HTR-8/SVneo (cell line): ENCODE data around the gene BABAM2.
"Not testable (repeated sequence)": the region's sequence is repeated elsewhere in the genome, so short reads cannot be mapped to it uniquely, and the experiment has no call there.

Experiments
- DNase-seq: peaks from one replicate; pipeline ENCODE4 v3.0.0; 2011; ENCODE audit warnings: low spot score, mixed read lengths; ENCODE audit not compliant: insufficient read length
- FAIRE-seq: peaks from 2 replicates; lab custom pipeline; 2011; peaks lifted over from hg19 to GRCh38; lab: Jason Lieb, UNC

The BABAM2 gene

DNA sequence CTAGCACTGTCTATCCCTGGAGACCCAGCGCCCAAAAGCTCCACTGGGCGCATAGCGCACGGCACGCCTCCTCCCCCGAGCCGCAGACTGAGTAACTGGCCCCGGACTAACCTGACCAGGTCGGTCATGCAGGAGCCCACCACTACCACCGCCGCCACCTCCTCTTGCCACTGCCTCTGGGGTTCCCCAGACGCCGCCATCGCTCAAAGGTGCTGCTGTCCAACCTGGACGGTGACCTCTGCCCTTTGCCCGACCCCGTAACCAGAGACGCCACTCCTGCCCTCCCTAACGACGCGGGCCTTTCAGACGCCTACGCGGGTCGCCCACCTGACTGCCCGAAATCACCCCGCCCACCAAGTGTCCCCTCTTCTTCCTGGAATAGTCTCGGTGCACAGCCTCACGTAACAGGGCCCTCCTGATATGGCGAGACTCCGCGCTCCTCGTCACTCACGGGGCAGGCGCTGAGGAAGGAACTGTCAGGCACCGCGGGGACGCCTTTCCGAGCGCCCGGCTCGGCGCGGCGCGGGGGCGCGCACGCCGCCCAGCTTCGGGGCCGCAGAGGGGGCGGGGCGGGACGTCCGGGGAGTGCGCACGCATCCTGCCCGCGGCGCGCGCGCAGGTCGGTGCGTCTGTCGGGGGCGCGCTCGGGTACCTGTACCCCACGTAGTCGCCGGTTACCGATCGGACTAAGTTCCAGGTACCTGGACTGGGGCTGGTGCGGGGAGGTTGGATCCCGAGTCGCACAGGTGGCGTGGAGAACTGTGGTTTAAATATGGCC lies at the start of gene BABAM2, which contains the start of gene RBKS:
TSS of gene BABAM2 (plus strand) at position 584 of the 778 bp plus-strand sequence. CDS start 3,828 bp downstream, outside the sequence.
TSS of gene RBKS (minus strand) at position 242 of the 778 bp plus-strand sequence. CDS start at position 200, 42 bp downstream.
- DNase-seq (peak; percentile 87), FAIRE-seq (peak; percentile 95)

DNA sequence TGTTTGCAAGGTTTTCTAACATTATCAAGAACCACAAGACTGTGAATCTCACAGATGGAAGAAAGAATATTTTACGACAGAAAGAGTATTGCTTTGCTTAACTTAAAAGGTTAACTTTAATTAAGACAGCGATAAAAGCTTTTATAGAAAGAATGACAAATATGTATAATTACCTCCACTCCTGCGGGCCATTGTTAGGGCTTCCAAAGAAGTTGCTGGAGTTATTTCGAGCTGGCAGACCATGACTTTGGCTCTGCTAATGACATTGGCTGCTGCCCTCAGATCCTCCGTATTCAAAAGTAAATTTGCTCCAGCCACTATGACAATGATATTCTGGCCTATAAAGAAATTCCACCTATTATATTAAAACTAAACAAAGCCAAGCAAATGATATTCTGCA lies 47.6 kb upstream of the BABAM2 start:
- no peak for DNase-seq
- no peak for FAIRE-seq

DNA sequence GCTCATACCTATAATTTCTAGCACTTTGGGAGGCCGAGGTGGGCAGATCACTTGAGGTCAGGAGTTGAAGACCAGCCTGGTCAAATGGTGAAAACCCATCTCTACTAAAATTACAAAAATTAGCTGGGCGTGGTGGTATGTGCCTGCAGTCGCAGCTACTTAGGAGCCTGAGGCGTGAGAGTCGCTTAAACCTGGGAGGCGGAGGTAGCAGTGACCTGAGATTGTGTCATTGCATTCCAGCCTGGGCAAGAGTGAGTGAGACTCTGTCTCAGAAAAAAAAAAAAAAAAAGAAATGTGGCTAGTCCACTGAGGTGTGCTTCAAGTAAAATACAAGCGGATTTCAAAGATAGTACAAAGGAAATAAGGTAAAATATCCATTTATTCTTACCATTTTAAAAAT lies 46.5 kb upstream of the BABAM2 start:
- FAIRE-seq (no peak), DNase-seq (no peak)

DNA sequence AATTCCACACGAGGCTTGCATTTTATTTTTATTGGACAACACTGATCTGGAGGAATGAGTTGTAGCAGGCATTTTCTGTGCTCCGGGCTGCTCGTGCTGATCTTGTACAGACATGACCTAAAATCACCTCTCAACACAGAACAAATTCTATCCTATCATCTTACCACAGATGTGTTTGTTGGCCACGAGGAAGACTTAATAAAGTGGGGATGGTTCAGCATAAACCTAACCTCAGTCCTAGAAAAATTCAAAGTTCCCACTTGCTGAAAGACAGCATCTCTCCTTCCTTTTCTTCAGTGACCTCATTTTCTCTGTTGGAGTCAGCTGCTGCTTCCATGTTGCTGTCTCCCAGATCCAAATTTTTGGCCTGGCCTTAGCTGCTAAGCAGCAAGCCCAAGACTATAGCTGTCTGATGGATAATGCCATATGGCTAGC lies 45.7 kb upstream of the BABAM2 start:
- FAIRE-seq (no peak), DNase-seq (no peak)

DNA sequence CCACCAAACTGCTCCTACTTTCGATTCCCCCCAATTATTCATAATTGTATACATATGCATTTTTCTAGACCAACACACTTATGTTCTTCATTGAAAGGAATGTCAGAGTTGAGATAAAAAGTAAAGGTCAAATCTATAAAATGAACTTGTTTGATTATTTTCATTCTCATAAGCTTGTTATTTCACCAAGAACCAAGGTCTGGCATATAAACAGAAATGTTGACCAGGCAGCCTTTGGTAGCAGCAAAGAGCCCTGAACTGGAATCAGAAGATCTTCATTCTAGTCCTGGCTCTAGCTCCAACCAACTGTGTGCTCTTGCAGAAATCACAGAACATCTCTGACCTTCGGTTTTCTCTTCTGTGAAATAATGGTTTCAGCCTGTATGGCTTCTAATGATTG lies 43.2 kb upstream of the BABAM2 start:
- no peak for FAIRE-seq
- DNase-seq = no peak

DNA sequence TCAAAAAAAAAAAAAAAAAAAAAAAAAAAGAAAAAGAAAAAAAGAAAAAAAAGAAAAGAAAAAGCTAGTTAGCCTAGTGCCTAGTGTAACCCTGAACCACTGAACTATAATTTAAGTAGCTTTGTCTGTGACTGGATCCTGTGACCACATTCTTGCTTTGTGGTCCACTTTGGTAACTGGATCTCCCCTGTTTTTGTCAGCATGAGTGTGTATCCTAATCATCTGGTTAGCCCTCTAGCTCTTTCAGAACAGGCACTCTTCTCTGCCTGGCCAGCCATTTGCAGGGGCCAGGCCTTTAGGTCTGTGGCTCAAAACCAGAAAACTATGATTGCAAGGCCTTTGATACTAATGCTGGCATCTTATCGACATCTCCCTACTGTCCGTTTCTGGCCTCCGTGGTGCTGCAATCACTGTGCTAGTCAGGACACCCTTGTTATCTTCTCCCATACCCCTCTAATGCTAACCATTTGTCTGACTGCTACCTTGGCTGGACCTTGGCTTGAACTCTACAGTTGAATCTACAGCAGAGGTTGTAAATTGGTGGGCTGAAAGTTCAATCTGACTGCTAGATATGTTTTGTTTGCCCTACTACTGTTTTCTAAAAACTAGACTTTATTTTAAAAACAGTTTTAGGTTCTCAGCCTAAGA lies 40.8 kb upstream of the BABAM2 start:
- FAIRE-seq (peak; percentile 4), DNase-seq (no peak)

DNA sequence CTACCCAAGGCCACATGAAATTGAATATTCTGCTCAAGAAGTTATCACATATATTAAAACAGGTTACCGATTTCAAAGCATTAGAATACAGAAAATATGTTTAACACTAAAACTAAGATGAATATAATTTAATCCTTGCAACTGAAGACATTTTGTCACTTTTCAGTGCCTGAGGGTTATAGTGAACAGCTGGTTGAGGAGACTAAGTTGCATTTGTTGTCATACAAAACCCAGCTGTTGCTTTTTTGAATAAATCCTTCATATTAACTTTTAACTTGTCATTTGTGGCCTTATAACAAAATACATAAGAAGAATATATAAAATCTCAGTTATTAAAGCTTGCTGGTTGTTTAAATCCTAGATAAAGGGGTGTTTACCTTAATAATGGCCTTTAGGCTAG lies 37.8 kb upstream of the BABAM2 start:
- no peak for FAIRE-seq
- no peak for DNase-seq

DNA sequence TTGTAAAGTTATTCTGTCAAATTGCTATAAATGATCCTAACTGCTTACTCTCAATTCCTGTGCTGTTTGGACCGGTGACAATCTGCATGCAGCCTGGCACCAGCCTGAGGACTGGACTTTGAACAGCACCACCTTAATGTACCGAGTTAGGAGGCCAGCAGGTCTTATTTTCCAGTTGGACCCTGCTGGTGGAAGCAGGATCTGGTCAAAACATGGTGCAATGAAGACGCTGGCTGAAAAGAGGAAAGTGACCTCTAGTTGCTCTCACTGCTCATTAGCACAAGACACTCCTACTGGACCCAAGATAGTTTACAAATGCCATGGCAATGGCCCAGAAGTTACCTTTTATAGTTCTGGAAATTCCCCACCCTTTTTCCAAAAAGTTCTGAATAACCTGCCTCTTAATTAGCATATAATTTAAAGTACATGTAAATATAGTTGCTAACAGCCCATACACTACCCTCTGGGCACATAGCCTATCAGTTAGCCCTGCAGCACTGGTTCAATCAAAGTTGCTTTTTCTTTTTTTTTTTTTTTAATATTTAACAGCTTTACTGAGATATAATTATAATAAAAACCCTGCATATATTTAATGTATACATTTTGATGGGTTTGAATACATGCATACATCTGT lies 36.2 kb upstream of the BABAM2 start:
- FAIRE-seq (no peak), DNase-seq (no peak)

DNA sequence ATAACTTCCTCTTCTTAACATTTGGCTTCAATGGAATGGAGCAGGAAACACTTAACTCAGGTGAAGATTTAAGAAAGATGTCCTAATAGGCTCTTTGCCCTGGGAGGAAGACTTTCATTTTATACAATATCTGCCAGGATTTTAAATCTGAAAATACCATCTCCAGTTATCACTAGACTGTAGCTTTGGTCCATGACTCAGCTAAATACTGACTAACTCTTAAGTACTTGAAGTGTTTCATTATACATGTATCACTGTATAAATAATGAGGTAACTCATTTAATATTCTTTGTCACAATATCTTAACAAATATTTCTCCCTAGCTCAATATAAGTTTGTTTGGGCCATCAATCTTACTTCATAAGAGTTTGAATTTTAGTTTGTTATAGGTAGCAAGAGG lies 35.1 kb upstream of the BABAM2 start:
- FAIRE-seq (no peak), DNase-seq (no peak)

DNA sequence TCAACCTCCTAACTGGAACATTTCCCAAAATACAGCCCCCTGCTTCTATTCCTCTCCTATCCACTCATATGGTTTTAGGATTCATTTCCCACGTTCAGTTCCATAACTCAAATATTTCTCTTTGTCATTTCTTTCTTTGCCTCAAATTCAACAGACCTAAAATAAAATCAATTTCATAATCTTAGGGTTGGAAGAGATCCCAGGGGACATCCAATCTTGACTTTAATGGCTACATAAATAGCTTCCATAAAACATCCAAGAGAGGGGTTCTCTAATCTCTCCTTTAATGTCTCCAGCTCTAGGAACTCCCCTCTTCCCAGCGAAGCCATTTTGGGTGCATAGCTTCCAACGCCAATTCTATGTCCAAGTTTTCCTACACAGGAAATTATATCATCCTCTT lies 34.1 kb upstream of the BABAM2 start:
- DNase-seq (no peak), FAIRE-seq (no peak)

DNA sequence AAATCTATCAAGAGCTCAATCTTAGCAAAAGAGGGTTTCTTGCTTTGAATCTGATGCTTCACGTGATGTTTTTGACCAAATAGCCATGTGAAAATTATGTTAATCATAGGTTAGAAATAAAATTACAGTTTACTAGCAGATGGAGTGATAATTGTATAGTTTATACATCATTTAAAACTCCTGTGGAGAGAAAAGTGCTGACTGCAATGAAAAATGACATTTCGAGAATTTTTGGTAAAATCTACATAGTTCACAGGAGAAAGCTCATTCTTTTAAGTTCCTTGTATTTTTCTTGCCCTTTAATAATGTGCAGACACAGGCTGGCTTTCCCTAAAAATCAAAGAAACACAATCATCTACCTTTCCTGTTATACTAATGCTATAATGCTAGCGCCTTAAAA lies 33.6 kb upstream of the BABAM2 start:
- FAIRE-seq (no peak), DNase-seq (no peak)

DNA sequence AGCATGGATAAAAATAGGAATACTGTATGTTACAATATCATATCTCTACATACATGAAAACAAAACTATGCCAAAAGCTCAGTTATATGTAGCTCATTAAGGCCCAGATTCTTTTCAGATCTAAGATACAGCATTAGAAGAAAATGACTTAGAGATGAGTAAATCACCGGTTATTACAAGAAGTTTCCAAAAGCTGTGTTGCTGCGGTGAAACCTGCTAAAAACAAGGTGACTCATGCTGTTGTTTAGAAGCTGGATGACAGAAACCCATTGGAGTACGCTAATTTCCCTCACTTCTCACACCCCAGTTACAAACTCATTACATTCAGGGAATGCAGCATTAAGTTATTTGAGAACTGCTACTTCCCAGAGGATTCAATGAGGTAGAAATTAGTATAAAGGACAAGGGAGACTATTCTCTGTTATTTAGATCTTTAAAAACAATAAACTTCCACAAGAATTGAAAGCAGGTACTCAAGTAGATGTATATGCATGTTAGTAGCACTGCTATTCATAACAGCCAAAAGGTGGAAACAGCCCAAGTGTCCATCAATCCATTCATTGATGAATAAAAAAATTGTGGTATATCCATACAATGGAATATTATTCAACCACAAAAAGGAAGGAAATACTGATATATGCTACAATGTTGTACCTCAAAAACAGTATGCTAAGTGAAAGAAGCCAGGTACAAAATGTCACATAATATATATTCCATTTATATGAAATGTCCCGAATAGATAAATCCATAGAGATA lies 32.9 kb upstream of the BABAM2 start:
- no peak for DNase-seq

DNA sequence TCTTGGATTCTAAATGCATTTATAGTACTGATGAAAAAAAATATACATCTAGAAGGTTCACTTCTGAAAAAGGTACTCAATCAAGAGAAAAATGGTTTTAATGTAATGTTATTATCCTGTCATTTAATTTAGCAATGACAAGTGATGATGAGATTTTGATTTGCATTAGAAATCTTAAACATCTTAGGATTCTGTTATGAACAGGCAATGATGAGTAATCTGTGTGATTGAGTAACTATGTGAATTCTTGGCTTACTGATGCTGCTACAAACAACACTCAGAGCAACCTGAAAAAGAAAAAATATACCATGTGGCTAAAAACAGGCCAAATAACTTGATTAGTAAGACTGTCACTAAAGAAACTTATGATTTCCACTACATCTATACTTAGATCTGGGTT lies 30.4 kb upstream of the BABAM2 start:
- peak; percentile 51 for DNase-seq
- no peak for FAIRE-seq

More for the DNA sequence above, 32.9 kb upstream of the BABAM2 start:
- peak; percentile 49 for FAIRE-seq

DNA sequence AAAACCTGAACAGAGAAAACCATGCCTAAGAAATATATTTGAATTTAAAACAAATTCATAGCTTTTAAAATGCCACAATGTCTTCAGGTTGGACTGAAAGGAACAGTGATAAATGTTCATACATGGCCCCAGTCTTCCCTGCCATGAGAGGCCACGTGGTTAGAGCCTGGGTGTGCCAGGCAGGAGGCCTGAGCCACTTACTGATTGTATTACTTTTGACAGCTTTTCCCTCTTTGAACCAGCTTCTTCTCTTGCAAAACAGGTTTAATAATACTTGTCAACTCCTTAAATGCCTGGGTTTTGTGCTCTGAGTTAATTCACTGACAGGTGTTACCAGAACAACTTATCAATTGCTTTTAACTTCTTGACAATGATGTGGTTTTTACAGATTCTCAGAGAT lies 27.4 kb upstream of the BABAM2 start:
- FAIRE-seq = no peak
- no peak for DNase-seq

DNA sequence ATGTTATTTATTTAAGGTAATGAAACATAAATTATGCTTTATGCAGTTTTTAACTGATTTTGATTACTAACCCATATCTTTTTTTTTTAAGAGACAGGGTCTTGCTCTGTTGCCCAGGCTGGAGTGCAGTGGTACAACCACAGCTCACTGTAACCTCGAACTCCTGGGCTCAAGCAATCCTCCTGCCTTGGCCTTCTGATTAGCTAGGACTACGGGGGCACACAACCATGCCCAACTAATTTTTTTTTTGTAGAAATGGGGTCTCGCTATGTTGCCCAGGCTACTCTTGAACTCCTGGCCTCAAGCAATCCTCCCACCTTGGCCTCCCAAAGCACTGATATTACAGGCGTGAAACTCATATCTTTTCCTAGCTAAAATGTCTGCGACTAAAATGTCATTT lies 26.6 kb upstream of the BABAM2 start:
- FAIRE-seq, DNase-seq: not testable (repeated sequence)

DNA sequence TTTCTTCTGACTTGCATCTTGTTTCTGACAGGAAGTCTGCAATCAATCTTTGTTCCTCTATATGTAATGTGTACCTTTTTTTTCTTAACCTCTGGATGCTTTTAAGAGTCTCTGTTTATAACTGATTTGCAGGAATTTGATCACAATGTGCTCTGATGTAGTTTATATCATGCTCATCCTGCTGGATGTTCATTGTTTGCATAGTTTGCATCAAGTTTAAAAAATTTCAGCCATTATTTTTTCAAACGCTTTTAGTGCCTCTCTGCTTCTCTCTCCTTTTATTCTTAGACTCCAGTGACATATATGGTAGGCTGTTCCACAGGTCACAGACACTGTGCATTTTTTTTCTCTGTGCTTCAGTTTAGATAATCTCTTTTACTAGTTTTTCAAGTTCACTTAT lies 24.3 kb upstream of the BABAM2 start:
- no peak for DNase-seq
- FAIRE-seq = no peak

DNA sequence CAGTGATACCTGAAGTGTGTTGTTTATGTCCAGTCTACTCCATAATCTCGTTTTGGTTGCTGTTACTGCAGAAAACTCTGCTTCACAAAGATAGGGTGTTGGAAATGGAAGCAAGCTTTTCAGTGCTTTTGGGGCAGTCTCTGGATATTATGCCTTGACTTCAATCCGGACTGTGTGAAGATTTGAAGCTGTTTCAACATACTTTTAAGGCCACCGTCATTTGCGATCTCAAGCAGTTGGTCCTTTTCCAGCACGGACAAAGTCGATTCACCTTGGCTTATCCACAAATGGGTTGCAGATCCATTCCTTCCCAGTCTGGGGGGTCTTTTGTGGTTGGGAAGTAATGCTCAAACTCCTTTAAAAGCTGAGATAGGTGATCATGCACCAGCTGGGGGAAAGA lies 20.8 kb upstream of the BABAM2 start:
- DNase-seq = no peak
- FAIRE-seq = no peak

DNA sequence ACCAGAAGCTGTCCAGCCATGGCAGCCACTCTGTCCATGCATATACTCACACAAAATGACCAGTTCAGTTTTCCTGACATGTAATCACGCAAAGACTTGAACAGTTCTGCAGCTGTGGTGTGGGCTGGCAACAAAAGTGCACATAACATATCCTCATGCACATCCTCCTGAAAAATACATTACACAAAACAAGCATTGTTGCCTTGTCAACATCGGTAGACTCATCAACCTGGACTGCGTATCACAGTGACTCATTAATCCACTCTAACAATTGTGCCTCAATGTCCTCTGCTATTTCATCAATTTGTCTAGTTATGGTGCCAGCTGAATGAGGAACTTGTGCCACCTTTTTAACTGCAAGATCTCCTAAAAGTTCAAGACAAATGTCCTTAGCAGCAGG lies 19.8 kb upstream of the BABAM2 start:
- FAIRE-seq = no peak

DNA sequence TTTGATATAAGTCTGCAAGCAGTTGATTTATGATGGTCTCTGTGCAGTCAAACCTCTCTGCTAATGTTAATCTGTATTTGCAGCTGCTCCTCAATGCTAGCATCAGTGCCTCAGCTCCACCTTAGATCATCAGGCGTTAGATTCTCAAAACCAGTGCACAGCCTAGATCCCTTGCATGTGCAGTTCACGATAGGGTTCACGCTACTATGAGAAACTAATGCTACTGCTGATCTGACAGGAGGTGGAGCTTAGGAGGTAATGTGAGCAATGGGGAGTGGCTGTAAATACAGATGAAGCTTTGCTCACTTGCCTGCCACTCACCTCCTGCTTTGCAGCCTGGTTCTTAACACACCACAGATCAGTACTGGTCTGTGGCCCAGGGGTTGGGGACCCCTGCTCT lies 18.7 kb upstream of the BABAM2 start:
- no peak for FAIRE-seq
- DNase-seq = no peak

More for the DNA sequence above, 19.8 kb upstream of the BABAM2 start:
- DNase-seq = no peak

DNA sequence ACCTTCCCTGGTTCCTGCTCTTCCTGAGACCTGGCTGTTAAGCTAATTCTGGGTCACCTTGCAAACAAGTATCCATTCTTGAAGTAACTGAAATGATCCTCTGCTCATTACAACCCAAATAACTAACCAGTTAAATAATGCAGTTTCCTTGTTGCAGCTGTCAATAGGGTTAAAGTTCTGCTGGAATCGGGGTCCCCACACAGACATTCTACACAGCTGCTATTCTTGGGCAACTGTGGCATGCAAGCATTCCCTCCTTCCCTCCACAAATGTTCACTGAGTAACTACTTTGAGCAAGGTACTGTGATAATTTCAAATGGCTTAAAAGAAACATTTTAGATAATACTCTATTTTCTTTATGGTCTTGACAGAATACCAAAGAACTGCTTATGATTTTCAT lies 17.4 kb upstream of the BABAM2 start:
- DNase-seq = no peak
- FAIRE-seq = no peak
